Stimulated activated CD8-positive, alpha-beta memory T cell treated with anti-CD3 and anti-CD28 coated beads, Interleukin-2, amount 100 ng/mL, for 1 hour (primary cell): ENCODE results near the gene MRPL9.

ENCODE experiments used
- DNase-seq, 2 donors: peaks; one replicate each; pipeline ENCODE4 v3.0.0-alpha.2; 2020; ENCODE audit warnings: low read depth in 2 of 2

Gene MRPL9

GRCh38 chr1:151762941-151763921 lies at the start of gene MRPL9:
MRPL9 (minus strand) TSS chr1:151763496; CDS start chr1:151763479, 17 bp downstream.
- peak; percentile 64 to 68 for DNase-seq

- no peak for DNase-seq
Observed at GRCh38 chr1:151811181-151811580, 47.9 kb upstream of the MRPL9 start.

- no peak for DNase-seq
Observed at GRCh38 chr1:151809985-151810556, 46.8 kb upstream of the MRPL9 start.

GRCh38 chr1:151809290-151809984 lies 46.1 kb upstream of the MRPL9 start:
- no peak for DNase-seq

GRCh38 chr1:151807766-151808165 lies 44.5 kb upstream of the MRPL9 start:
- DNase-seq = no peak

GRCh38 chr1:151807131-151807530 lies 43.8 kb upstream of the MRPL9 start:
- DNase-seq = no peak

- DNase-seq = no peak
Observed at GRCh38 chr1:151806170-151806569, 42.9 kb upstream of the MRPL9 start.

- no peak for DNase-seq
Observed at GRCh38 chr1:151805066-151805820, 41.9 kb upstream of the MRPL9 start, which contains the start of gene LINGO4. LINGO4 (minus strand) TSS chr1:151805419; CDS start chr1:151802704, 2,715 bp downstream.

- DNase-seq = no peak
Observed at GRCh38 chr1:151803915-151804314, 40.6 kb upstream of the MRPL9 start.

- DNase-seq = no peak
Observed at GRCh38 chr1:151803164-151803563, 39.9 kb upstream of the MRPL9 start.

GRCh38 chr1:151802372-151802771 lies 39.1 kb upstream of the MRPL9 start:
- DNase-seq = no peak

- DNase-seq = no peak
Observed at GRCh38 chr1:151801846-151802245, 38.5 kb upstream of the MRPL9 start.

- no peak for DNase-seq
Observed at GRCh38 chr1:151801310-151801820, 38.1 kb upstream of the MRPL9 start.

- no peak for DNase-seq
Observed at GRCh38 chr1:151800830-151801229, 37.5 kb upstream of the MRPL9 start.

- DNase-seq = no peak
Observed at GRCh38 chr1:151799179-151800022, 36.1 kb upstream of the MRPL9 start.

GRCh38 chr1:151798571-151798970 lies 35.3 kb upstream of the MRPL9 start:
- no peak for DNase-seq

GRCh38 chr1:151790940-151791651 lies 27.8 kb upstream of the MRPL9 start:
- no peak for DNase-seq

GRCh38 chr1:151790071-151790939 lies 27.0 kb upstream of the MRPL9 start, which contains the start of gene TDRKH:
TDRKH (minus strand) TSS chr1:151790500; CDS start chr1:151783022, 7,478 bp downstream.
- DNase-seq = peak; percentile 94 to 96

GRCh38 chr1:151787689-151788088 lies 24.4 kb upstream of the MRPL9 start:
- no peak for DNase-seq
